GM11168 (cell line): ENCODE measurements around the gene CLK1.
"Not testable (repeated sequence)": the region's sequence is repeated elsewhere in the genome, so short reads cannot be mapped to it uniquely, and the experiment has no call there.

Source experiments
- in situ Hi-C: fragments of 300-500 bp; cut with MboI; formaldehyde crosslinking; loops from one replicate; pipeline ENCODE4 v1.12.0; 2022; ENCODE audit warnings: low sequenced_read_pairs; ENCODE audit not compliant: unreplicated experiment

The CLK1 gene

GRCh38 chr2:200864176-200865034, at the start of gene CLK1:
Gene CLK1 (minus strand): TSS chr2:200864658. CDS start chr2:200861862, 2,796 bp downstream.
- in situ Hi-C loops, result no loop called here

- in situ Hi-C loops, result no loop called here
Observed at GRCh38 chr2:200913654-200914053, 49.2 kb upstream of the CLK1 start.

GRCh38 chr2:200909958-200910357, 45.5 kb upstream of the CLK1 start:
- in situ Hi-C loops, result loop anchor here (10.0 kb wide), 2 partner anchors 155 to 265 kb away; no protein-coding TSS in a partner anchor

- in situ Hi-C loops, result loop anchor here (10.0 kb wide), 2 partner anchors 159 to 269 kb away; no protein-coding TSS in a partner anchor
Observed at GRCh38 chr2:200905618-200906296, 41.3 kb upstream of the CLK1 start.

GRCh38 chr2:200901459-200902072, 37.1 kb upstream of the CLK1 start:
- in situ Hi-C loops, result loop anchor here (10.0 kb wide), 2 partner anchors 163 to 273 kb away; no protein-coding TSS in a partner anchor

- in situ Hi-C loops, result no loop called here
Observed at GRCh38 chr2:200899482-200899881, 35.0 kb upstream of the CLK1 start.

- in situ Hi-C loops, result no loop called here
Observed at GRCh38 chr2:200888704-200889625, 24.5 kb upstream of the CLK1 start, which contains the start of the genes NIF3L1 and PPIL3. Gene NIF3L1 (plus strand): TSS chr2:200889371. CDS start chr2:200891944, 2,573 bp downstream. Gene PPIL3 (minus strand): TSS chr2:200889077. CDS start chr2:200887615, 1,462 bp downstream.

GRCh38 chr2:200881715-200882249, 17.3 kb upstream of the CLK1 start:
- in situ Hi-C loops, result not testable (repeated sequence)

- in situ Hi-C loops, result no loop called here
Observed at GRCh38 chr2:200878289-200878880, 13.9 kb upstream of the CLK1 start.

- in situ Hi-C loops, result no loop called here
Observed at GRCh38 chr2:200877443-200877842, 13.0 kb upstream of the CLK1 start.

- in situ Hi-C loops, result no loop called here
Observed at GRCh38 chr2:200873560-200873959, 9.1 kb upstream of the CLK1 start.

- in situ Hi-C loops, result no loop called here
Observed at GRCh38 chr2:200871151-200871550, 6.7 kb upstream of the CLK1 start.

GRCh38 chr2:200869014-200869413, 4.6 kb upstream of the CLK1 start:
- in situ Hi-C loops, result no loop called here

GRCh38 chr2:200863782-200864175, 679 bp downstream of the CLK1 start:
- in situ Hi-C loops, result no loop called here

GRCh38 chr2:200862532-200863000, 1.9 kb downstream of the CLK1 start:
- in situ Hi-C loops, result no loop called here

- in situ Hi-C loops, result no loop called here
Observed at GRCh38 chr2:200861617-200862155, 2.8 kb downstream of the CLK1 start.

GRCh38 chr2:200860092-200860795, 4.2 kb downstream of the CLK1 start:
- in situ Hi-C loops, result no loop called here

- in situ Hi-C loops, result no loop called here
Observed at GRCh38 chr2:200856806-200857205, 7.7 kb downstream of the CLK1 start.
